Parietal lobe (tissue), 1 donor: ENCODE results near the gene MBD3L2. TPM values are rescaled to one million over a fixed set of nuclear protein-coding genes. Genes with fewer than 3 reads are reported as not detected.

Experiments
- total RNA-seq: library from RNA; depleted of rRNA; stranded (reverse); fragments of >200 nt; gene quantifications from one replicate; pipeline ENCODE4 v1.2.3, GENCODE V29; 2014

MBD3L2 gene
- not detected for total RNA-seq

DNA sequence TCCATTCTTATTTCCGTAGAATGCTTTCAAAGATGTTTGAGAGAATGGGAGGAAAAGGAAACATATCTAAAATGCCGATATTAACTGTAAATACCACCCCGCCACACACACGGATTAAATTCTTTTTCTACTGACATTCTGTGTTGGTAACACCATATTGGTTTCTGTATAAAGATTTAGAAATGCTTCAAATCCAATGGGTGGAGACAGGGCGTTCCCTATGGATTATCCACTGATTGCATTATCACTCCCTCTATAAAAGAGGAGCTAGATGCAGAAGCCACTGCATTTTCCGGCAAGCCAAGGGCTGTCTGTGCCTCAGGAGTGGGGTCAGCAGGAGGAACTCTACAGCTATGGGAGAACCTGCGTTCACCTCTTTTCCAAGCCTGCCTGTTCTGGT lies at the start of gene MBD3L2:
TSS of gene MBD3L2 (plus strand) at position 301 of the 400 bp plus-strand sequence. CDS start at position 354, 53 bp downstream.

DNA sequence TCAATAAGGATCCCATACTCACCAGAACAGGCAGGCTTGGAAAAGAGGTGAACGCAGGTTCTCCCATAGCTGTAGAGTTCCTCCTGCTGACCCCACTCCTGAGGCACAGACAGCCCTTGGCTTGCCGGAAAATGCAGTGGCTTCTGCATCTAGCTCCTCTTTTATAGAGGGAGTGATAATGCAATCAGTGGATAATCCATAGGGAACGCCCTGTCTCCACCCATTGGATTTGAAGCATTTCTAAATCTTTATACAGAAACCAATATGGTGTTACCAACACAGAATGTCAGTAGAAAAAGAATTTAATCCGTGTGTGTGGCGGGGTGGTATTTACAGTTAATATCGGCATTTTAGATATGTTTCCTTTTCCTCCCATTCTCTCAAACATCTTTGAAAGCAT lies 27.8 kb upstream of the MBD3L2 start, which contains the start of gene MBD3L2B:
TSS of gene MBD3L2B (minus strand) at position 101 of the 400 bp plus-strand sequence. CDS start at position 67, 34 bp downstream.

DNA sequence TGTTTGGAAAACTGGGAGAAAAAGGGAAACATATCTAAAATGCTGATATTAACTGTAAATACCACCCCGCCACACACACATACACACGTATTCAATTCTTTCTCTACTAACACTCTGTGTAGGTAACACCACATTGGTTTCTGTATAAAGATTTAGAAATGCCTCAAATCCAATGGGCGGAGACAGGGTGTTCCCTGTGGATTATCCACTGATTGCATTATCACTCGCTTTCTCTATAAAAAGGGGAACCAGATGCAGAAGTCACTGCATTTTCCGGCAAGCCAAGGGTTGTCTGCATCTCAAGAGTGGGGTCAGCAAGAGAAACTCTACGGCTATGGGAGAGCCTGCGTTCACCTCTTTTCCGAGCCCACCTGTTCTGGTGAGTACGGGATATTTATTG lies 18.8 kb upstream of the MBD3L2 start, which contains the start of gene MBD3L5:
TSS of gene MBD3L5 (plus strand) at position 301 of the 400 bp plus-strand sequence. CDS start at position 335, 34 bp downstream.

DNA sequence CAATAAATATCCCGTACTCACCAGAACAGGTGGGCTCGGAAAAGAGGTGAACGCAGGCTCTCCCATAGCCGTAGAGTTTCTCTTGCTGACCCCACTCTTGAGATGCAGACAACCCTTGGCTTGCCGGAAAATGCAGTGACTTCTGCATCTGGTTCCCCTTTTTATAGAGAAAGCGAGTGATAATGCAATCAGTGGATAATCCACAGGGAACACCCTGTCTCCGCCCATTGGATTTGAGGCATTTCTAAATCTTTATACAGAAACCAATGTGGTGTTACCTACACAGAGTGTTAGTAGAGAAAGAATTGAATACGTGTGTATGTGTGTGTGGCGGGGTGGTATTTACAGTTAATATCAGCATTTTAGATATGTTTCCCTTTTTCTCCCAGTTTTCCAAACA lies 9.0 kb upstream of the MBD3L2 start, which contains the start of gene MBD3L4:
TSS of gene MBD3L4 (minus strand) at position 101 of the 400 bp plus-strand sequence. CDS start at position 66, 35 bp downstream.

DNA sequence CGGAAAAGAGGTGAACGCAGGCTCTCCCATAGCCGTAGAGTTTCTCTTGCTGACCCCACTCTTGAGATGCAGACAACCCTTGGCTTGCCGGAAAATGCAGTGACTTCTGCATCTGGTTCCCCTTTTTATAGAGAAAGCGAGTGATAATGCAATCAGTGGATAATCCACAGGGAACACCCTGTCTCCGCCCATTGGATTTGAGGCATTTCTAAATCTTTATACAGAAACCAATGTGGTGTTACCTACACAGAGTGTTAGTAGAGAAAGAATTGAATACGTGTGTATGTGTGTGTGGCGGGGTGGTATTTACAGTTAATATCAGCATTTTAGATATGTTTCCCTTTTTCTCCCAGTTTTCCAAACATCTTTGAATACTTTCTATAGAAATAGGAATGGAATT lies 9.5 kb downstream of the MBD3L2 start, which contains the start of gene MBD3L3:
TSS of gene MBD3L3 (minus strand) at position 101 of the 400 bp plus-strand sequence. CDS start at position 30, 71 bp downstream.

DNA sequence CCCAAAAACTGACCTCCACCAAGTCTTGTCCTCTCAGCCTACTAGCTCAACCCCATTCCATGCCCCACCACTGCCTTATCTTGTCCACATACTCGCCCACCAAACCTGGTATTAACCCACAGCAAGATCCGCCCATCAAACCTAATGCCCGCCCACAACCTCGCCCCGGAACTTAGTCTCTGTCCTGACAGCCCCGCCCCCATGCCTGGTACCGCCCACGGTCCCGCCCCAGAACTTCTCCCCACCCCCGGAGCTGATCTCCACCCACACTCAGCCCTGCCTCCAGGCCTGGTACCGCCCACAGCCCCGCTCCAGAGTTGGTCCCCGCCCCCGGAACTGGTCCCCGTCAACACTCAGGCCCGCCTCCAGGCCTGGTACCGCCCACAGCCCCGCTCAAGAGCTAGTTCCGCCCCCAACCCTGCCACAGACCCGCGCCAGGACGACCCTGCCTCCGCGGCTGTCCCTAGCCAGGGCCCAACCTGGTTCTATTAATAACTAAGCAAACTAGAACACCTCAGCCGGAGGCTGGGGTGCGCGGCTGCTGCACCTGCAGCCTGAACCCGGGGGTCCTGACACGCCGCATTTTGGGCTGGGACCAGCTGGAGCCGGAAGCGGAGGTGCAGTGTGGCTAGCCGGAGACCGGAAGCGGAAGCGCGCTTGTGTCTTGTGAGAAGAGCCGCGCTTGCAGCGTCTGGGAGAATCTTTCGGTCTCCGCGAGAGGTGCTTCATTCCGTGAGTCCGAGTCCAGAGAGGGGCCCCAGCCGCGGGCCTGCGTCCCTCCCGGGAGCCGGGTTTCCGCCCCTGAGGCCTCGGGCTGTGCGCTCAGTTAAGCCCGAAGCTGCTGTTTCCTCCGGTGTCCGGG lies 20.2 kb downstream of the MBD3L2 start, which contains the start of gene ZNF557:
TSS of gene ZNF557 (plus strand) at position 662 of the 862 bp plus-strand sequence. CDS start 5,372 bp downstream, outside the sequence.

Other genes with a start within 250 kb of the MBD3L2 start
- gene ADGRE1, start 161.7 kb upstream of the MBD3L2 start, total RNA-seq, result not detected
- gene MBD3L2B, start 27.9 kb upstream of the MBD3L2 start, total RNA-seq, result not detected
- gene MBD3L5, start 18.7 kb upstream of the MBD3L2 start, total RNA-seq, result not detected
- gene MBD3L4, start 9.1 kb upstream of the MBD3L2 start, total RNA-seq, result not detected
- not detected for gene MBD3L3, start 9.4 kb downstream of the MBD3L2 start, total RNA-seq
- gene ZNF557, start 20.4 kb downstream of the MBD3L2 start, total RNA-seq, result 35.4 TPM
- 136 TPM for gene INSR, start 245.1 kb downstream of the MBD3L2 start, total RNA-seq